ENCODE data around the gene LONP1.

LONP1 gene

GRCh38 chr19:5678071-5678718, 41.8 kb downstream of the LONP1 start:
- Histone ChIP-seq H3K9me3 (ENCODE audit: insufficient read depth, low read length, severe bottlenecking) (no peaks in the 10 kb centered on the region), H3K9ac (ENCODE audit: low read depth, low read length) (no peak overlapping the region)
- ATAC-seq (ENCODE audit: insufficient read depth, low read depth): no peak

GRCh38 chr19:5677580-5677979, 42.4 kb downstream of the LONP1 start:
- H3K4me3 ChIP-seq (ENCODE audit: low read depth in 1 of 2, low read length in 2 of 2): no peak overlapping the region
- H3K36me3 ChIP-seq (ENCODE audit: insufficient read depth, low read length): peaks cover 17% of the 10 kb centered on the region
- TF ChIP-seq EZH2 (IDR thresholded peaks at IDR 0.05; ENCODE audit: borderline replicate concordance, low read depth, low read length, severe bottlenecking) (no peak), CTCF (IDR thresholded peaks at IDR 0.05; ENCODE audit: borderline replicate concordance, extremely low read depth, low read length, poor library complexity, severe bottlenecking) (no peak)
- no peaks in the 10 kb centered on the region for H3K9me3 ChIP-seq (ENCODE audit: insufficient read depth, low read length, severe bottlenecking)
- peaks cover 24% of the 10 kb centered on the region for H3K4me1 ChIP-seq (ENCODE audit: insufficient read depth, low read length)
- no peak for DNase-seq
- 0 out of 2 replicates have a peak, but pooled peaks cover 9% of the 10 kb centered on the region for H4K20me1 ChIP-seq (ENCODE audit: insufficient read depth, low read length)
- no peaks in the 10 kb centered on the region for H3K27me3 ChIP-seq (ENCODE audit: insufficient read depth, low read length, poor library complexity)
- no peak for ATAC-seq (ENCODE audit: insufficient read depth, low read depth)
- no peak overlapping the region for H3K27ac ChIP-seq (ENCODE audit: low read length)
- no peak overlapping the region for H3K9ac ChIP-seq (ENCODE audit: low read depth, low read length)
- peaks cover 13% of the 10 kb centered on the region for H3K79me2 ChIP-seq (ENCODE audit: insufficient read depth, low read length)
- H2AFZ ChIP-seq (ENCODE audit: low read depth, low read length): no peak overlapping the region
- H3K4me2 ChIP-seq (ENCODE audit: insufficient read depth, low read length): no peak overlapping the region

More at GRCh38 chr19:5678071-5678718, 41.8 kb downstream of the LONP1 start:
- no peaks in the 10 kb centered on the region for H3K27me3 ChIP-seq (ENCODE audit: insufficient read depth, low read length, poor library complexity)
- no peak overlapping the region for H3K27ac ChIP-seq (ENCODE audit: low read length)
- peaks cover 11% of the 10 kb centered on the region for H3K36me3 ChIP-seq (ENCODE audit: insufficient read depth, low read length)
- no peak overlapping the region for H3K4me2 ChIP-seq (ENCODE audit: insufficient read depth, low read length)
- no peak for DNase-seq
- H3K4me1 ChIP-seq (ENCODE audit: insufficient read depth, low read length): peaks cover 24% of the 10 kb centered on the region
- peaks cover 13% of the 10 kb centered on the region for H3K79me2 ChIP-seq (ENCODE audit: insufficient read depth, low read length)
- H2AFZ ChIP-seq (ENCODE audit: low read depth, low read length): no peak overlapping the region
- no peak for TF ChIP-seq CTCF (IDR thresholded peaks at IDR 0.05; ENCODE audit: borderline replicate concordance, extremely low read depth, low read length, poor library complexity, severe bottlenecking)
- no peak for TF ChIP-seq EZH2 (IDR thresholded peaks at IDR 0.05; ENCODE audit: borderline replicate concordance, low read depth, low read length, severe bottlenecking)
- no peak overlapping the region for H3K4me3 ChIP-seq (ENCODE audit: low read depth in 1 of 2, low read length in 2 of 2)
- 0 out of 2 replicates have a peak, but pooled peaks cover 9% of the 10 kb centered on the region for H4K20me1 ChIP-seq (ENCODE audit: insufficient read depth, low read length)

GRCh38 chr19:5677136-5677535, 42.8 kb downstream of the LONP1 start:
- ATAC-seq (ENCODE audit: insufficient read depth, low read depth) (no peak), DNase-seq (no peak)
- H3K9me3 ChIP-seq (ENCODE audit: insufficient read depth, low read length, severe bottlenecking): no peaks in the 10 kb centered on the region
- H3K79me2 ChIP-seq (ENCODE audit: insufficient read depth, low read length): peaks cover 13% of the 10 kb centered on the region
- H3K4me3 ChIP-seq (ENCODE audit: low read depth in 1 of 2, low read length in 2 of 2): no peak overlapping the region
- no peaks in the 10 kb centered on the region for H3K27me3 ChIP-seq (ENCODE audit: insufficient read depth, low read length, poor library complexity)
- H2AFZ ChIP-seq (ENCODE audit: low read depth, low read length): no peak overlapping the region
- H3K27ac ChIP-seq (ENCODE audit: low read length): no peak overlapping the region
- H3K4me1 ChIP-seq (ENCODE audit: insufficient read depth, low read length): peaks cover 24% of the 10 kb centered on the region
- 0 out of 2 replicates have a peak, but pooled peaks cover 9% of the 10 kb centered on the region for H4K20me1 ChIP-seq (ENCODE audit: insufficient read depth, low read length)
- H3K4me2 ChIP-seq (ENCODE audit: insufficient read depth, low read length): no peak overlapping the region
- peaks cover 17% of the 10 kb centered on the region for H3K36me3 ChIP-seq (ENCODE audit: insufficient read depth, low read length)
- TF ChIP-seq EZH2 (IDR thresholded peaks at IDR 0.05; ENCODE audit: borderline replicate concordance, low read depth, low read length, severe bottlenecking): no peak
- no peak for TF ChIP-seq CTCF (IDR thresholded peaks at IDR 0.05; ENCODE audit: borderline replicate concordance, extremely low read depth, low read length, poor library complexity, severe bottlenecking)
- no peak overlapping the region for H3K9ac ChIP-seq (ENCODE audit: low read depth, low read length)
